HG02642 (cell line): ENCODE measurements around the gene CACNA1A.

Experiments used
- ATAC-seq: cut with Tn5 transposase; IDR thresholded peaks from one replicate; pipeline ENCODE4 v1.9.1; 2021; ENCODE audit warnings: mild to moderate bottlenecking; ENCODE audit not compliant: unreplicated experiment, poor library complexity

Gene CACNA1A

GRCh38 chr19:13499692-13500091 is 6.6 kb downstream of the CACNA1A start:
- ATAC-seq, result no peak

GRCh38 chr19:13493516-13494310 is 12.6 kb downstream of the CACNA1A start:
- no peak for ATAC-seq

- ATAC-seq, result no peak
Measured at GRCh38 chr19:13492128-13492527, 14.2 kb downstream of the CACNA1A start.

- no peak for ATAC-seq
Measured at GRCh38 chr19:13487985-13488384, 18.3 kb downstream of the CACNA1A start.

GRCh38 chr19:13484166-13484565 is 22.1 kb downstream of the CACNA1A start:
- ATAC-seq, result no peak

GRCh38 chr19:13483215-13483614 is 23.1 kb downstream of the CACNA1A start:
- ATAC-seq, result no peak

GRCh38 chr19:13478576-13478975 is 27.7 kb downstream of the CACNA1A start:
- no peak for ATAC-seq

GRCh38 chr19:13476071-13476470 is 30.2 kb downstream of the CACNA1A start:
- ATAC-seq, result no peak

GRCh38 chr19:13475044-13475443 is 31.2 kb downstream of the CACNA1A start:
- ATAC-seq, result no peak

GRCh38 chr19:13466697-13467096 is 39.6 kb downstream of the CACNA1A start:
- ATAC-seq, result no peak

- no peak for ATAC-seq
Measured at GRCh38 chr19:13463296-13463695, 43.0 kb downstream of the CACNA1A start.

- ATAC-seq, result no peak
Measured at GRCh38 chr19:13461536-13461935, 44.7 kb downstream of the CACNA1A start.

- no peak for ATAC-seq
Measured at GRCh38 chr19:13460045-13460444, 46.2 kb downstream of the CACNA1A start.

GRCh38 chr19:13459351-13459750 is 46.9 kb downstream of the CACNA1A start:
- no peak for ATAC-seq

- no peak for ATAC-seq
Measured at GRCh38 chr19:13451434-13451995, 54.8 kb downstream of the CACNA1A start.

GRCh38 chr19:13447978-13448377 is 58.3 kb downstream of the CACNA1A start:
- ATAC-seq, result no peak

GRCh38 chr19:13441810-13442512 is 64.3 kb downstream of the CACNA1A start:
- ATAC-seq, result no peak

- no peak for ATAC-seq
Measured at GRCh38 chr19:13437919-13438618, 68.2 kb downstream of the CACNA1A start.

- no peak for ATAC-seq
Measured at GRCh38 chr19:13436352-13436751, 69.9 kb downstream of the CACNA1A start.

GRCh38 chr19:13430790-13431582 is 75.3 kb downstream of the CACNA1A start:
- ATAC-seq, result no peak
